Lower leg skin (tissue), 4 donors: ENCODE measurements around the gene EPB41L4B. TPM values are rescaled to one million over a fixed set of nuclear protein-coding genes. Genes with fewer than 3 reads are reported as not detected.
"Not testable (repeated sequence)": the region's sequence is repeated elsewhere in the genome, so short reads cannot be mapped to it uniquely, and the experiment has no call there.

Experiments used
- DNase-seq, 2 donors: peaks; one replicate each; pipeline ENCODE4 v3.0.0-alpha.2; 2019; ENCODE audit warnings: low spot score in 2 of 2
- H3K4me3 ChIP-seq: fragments of 200-600 bp; sonication (generic); 2 replicates; pipeline ENCODE4 v1.5.1; 2017; ENCODE audit warnings: mild to moderate bottlenecking, low read depth; ENCODE audit not compliant: poor library complexity, severe bottlenecking
- POLR2A ChIP-seq, 2 donors: fragments of 450-650 bp; IDR thresholded peaks; one replicate each; pipeline ENCODE4 v1.6.1; 2016 to 2017; ENCODE audit warnings: antibody characterized with exemption in 2 of 2, mild to moderate bottlenecking in 1 of 2, moderate library complexity in 1 of 2
- WGBS, 2 donors: methylation state at CpG; one replicate each; pipeline ENCODE4 v1.1.5; 2018; 5-methylcytosine and 5-hydroxymethylcytosine counted together
- intact Hi-C: fragments of 100-400 bp; cut with DNase I; formaldehyde crosslinking; loops from one replicate; pipeline ENCODE4 v1.15.0; 2023; ENCODE audit warnings: low total_unique reads
- total RNA-seq, 4 donors: library from RNA; depleted of rRNA; stranded (reverse); fragments of >200 nt; gene quantifications; one replicate each; pipeline ENCODE4 v1.1.0, GENCODE V29; 2016
- TF ChIP-seq, protein P1 (sequence below), 3 donors: fragments of 450-650 bp; IDR thresholded peaks; one replicate each; pipeline ENCODE4 v1.5.1; 2016; ENCODE audit warnings: antibody characterized with exemption in 3 of 3, mild to moderate bottlenecking in 3 of 3, moderate library complexity in 2 of 3

The EPB41L4B gene
- total RNA-seq = 10 to 100 TPM; 15.4 to 31.6 (median 21.6) TPM

DNA sequence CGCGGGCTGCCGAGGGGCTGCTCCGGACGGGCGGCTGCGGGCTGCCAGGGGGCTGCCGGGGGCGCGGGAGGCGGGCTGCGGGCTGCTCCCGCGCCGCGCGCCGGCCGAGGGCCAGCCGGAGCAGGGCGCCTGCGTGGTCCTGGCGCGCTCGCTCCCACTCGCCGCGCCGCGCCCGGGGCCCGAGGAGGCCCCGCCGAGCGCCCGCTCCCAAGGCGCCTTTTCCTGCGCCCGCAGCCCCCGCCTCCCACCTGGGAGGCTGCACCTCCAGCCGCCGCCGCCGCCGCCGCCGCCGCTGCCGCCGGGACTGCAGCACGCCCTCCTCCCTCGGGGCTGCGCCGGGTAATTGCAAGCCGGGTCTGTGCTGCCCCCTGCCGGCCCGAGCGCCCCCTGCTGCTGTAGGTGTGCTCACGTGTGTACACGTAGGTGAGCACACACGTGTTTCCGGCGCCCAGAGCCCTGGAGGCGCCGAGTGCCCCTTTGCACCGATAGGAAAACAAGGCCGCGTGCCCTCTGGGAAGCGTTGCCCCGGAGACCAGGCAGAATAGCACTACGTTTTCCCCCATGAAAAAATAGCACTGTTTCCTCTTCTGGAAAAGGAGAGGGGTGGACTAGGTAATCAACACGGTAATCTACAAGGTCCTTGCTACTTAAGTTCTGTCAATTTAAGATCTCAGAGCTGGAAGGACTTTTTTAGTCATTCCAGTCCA is at the start of gene EPB41L4B:
Gene EPB41L4B, minus strand, starts transcription at position 318 of the 707 bp plus-strand sequence. CDS start 613 bp downstream, outside the sequence.
- intact Hi-C loops = no loop called here
- DNase-seq = peak; percentile 85 to 97
- 1 to 2% methylated on average over 23 of the region's 72 CpGs for WGBS, 2 donors
- H3K4me3 ChIP-seq = no peak within 1 kb of the TSS
- no peak for TF ChIP-seq POLR2A (IDR thresholded peaks at IDR 0.05)
- TF ChIP-seq, protein P1, sequence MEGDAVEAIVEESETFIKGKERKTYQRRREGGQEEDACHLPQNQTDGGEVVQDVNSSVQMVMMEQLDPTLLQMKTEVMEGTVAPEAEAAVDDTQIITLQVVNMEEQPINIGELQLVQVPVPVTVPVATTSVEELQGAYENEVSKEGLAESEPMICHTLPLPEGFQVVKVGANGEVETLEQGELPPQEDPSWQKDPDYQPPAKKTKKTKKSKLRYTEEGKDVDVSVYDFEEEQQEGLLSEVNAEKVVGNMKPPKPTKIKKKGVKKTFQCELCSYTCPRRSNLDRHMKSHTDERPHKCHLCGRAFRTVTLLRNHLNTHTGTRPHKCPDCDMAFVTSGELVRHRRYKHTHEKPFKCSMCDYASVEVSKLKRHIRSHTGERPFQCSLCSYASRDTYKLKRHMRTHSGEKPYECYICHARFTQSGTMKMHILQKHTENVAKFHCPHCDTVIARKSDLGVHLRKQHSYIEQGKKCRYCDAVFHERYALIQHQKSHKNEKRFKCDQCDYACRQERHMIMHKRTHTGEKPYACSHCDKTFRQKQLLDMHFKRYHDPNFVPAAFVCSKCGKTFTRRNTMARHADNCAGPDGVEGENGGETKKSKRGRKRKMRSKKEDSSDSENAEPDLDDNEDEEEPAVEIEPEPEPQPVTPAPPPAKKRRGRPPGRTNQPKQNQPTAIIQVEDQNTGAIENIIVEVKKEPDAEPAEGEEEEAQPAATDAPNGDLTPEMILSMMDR (IDR thresholded peaks at IDR 0.05) = peak in 1 of 3 donors; percentile 51

DNA sequence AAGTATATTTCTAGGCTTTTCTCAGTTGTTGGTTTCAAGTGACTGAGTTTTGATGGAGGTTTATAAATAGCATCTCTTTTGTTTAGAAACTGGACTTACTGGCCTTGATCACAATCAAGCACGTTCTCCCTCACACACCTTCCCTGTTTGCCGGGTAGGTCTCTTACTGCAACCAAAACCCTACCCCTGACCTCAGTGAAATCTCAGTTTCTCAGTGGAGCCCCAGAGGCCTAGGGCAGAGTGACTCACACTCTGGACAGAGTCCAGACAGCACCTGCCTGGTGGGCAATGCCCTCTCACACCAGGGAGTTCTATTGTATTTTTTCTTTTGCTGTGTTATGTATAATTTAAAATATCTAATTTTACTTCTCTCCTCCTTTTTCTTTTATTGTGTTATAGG is 48.4 kb upstream of the EPB41L4B start:
- 67 to 74% methylated on average over 2 of the region's 2 CpGs for WGBS, 2 donors
- H3K4me3 ChIP-seq = no peak overlapping the region
- DNase-seq = peak in 1 of 2 donors; percentile 53
- TF ChIP-seq, protein P1 (IDR thresholded peaks at IDR 0.05) = no peak
- TF ChIP-seq POLR2A (IDR thresholded peaks at IDR 0.05) = no peak
- intact Hi-C loops = no loop called here

DNA sequence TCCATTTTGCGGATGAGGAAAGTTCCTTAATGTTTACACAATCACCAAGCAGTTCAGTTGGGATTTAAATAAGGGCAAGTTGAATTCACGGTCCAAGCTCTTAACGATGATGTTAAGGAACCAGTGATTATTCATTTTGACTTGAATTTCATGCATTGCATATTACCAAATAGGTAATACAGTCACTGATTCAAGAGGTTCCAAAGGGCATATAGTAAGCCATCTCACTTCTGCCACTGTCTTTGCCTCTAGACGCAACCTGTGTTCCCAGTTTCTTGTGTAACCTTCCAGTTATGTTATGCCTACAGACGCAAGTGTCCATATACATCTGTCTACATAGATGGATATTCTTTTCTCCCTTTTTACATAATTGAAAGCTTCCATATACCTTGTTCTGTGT is 39.9 kb upstream of the EPB41L4B start:
- TF ChIP-seq, protein P1 (IDR thresholded peaks at IDR 0.05) = no peak
- TF ChIP-seq POLR2A (IDR thresholded peaks at IDR 0.05) = no peak
- peak in 1 of 2 donors; percentile 8 for DNase-seq
- 79 to 83% methylated on average over 5 of the region's 5 CpGs for WGBS, 2 donors
- H3K4me3 ChIP-seq = no peak overlapping the region
- intact Hi-C loops = no loop called here

DNA sequence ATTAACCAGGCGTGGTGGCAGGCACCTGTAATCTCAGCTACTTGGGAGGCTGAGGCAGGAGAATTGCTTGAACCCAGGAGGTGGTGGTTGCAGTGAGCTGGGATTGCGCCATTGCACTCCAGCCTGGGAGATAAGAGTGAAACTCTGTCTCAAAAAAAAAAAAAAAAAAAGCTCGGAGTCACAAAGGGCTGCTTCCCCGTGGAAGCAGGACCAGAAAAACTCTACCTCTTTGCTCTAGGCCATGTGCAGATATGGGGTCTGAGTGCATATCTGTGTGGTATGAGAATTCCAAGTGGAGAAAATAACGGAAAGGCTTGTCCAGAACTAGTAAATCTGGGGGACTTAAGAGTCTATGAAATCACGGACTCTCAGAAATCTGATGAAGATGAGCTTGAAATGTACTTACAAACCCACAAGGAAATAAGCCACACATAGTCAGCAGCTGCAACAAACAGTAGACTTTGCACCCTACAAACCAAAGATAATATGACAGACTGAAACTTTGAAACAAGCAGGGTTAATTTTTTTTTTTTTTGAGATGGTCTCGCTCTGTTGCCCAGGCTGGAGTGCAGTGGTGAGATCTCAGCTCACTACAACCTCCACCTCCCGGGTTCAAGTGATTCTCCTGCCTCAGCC is 38.2 kb upstream of the EPB41L4B start:
- DNase-seq = not testable (repeated sequence)
- 84 to 86% methylated on average over 8 of the region's 8 CpGs for WGBS, 2 donors

GRCh38 chr9:109355564-109356297 is 34.9 kb upstream of the EPB41L4B start:
- 82% methylated on average over 21 of the region's 21 CpGs for WGBS, 2 donors
- TF ChIP-seq POLR2A (IDR thresholded peaks at IDR 0.05) = no peak
- TF ChIP-seq, protein P1 (IDR thresholded peaks at IDR 0.05) = no peak
- H3K4me3 ChIP-seq = no peak overlapping the region
- intact Hi-C loops = no loop called here
- peak in 1 of 2 donors; percentile 53 for DNase-seq

More for the DNA sequence above, 38.2 kb upstream of the EPB41L4B start:
- H3K4me3 ChIP-seq, intact Hi-C loops: not testable (repeated sequence)

- peak in 1 of 2 donors; percentile 63 for DNase-seq
- WGBS, 2 donors = 80 to 85% methylated on average over 2 of the region's 2 CpGs
- intact Hi-C loops = no loop called here
- no peak overlapping the region for H3K4me3 ChIP-seq
- TF ChIP-seq, protein P1 (IDR thresholded peaks at IDR 0.05) = no peak
- no peak for TF ChIP-seq POLR2A (IDR thresholded peaks at IDR 0.05)
These were observed 33.3 kb upstream of the EPB41L4B start for GRCh38 chr9:109354190-109354589.
